K562 (cell line): Measurements from ENCODE around the gene SRRD. TPM values are rescaled to one million over a fixed set of nuclear protein-coding genes. Genes with fewer than 3 reads are reported as not detected.
A peak's percentile ranks its signal among the peaks of the same experiment; 100 is the strongest.

Experiments used
- ATAC-seq: fragments of 200-7000 bp; cut with Tn5 transposase; 3 replicates; pipeline ENCODE4 v1.9.1; 2020; ENCODE audit warnings: moderate library complexity
- BruUV-seq: library from RNA; stranded (reverse); fragments of 400-500 nt; replicated peaks from 2 replicates; lab custom pipeline; 2021; lab: Mats Ljungman, UMichigan
- CTCF ChIA-PET: fragments of 300-600 bp; formaldehyde crosslinking; extraction: SDS; loops from one replicate; lab custom pipeline; 2021; ENCODE audit warnings: low intra/inter-chr PET ratio; lab: Yijun Ruan, JAX
- POLR2A ChIA-PET: fragments of 300-600, 350-650 bp; sonication (Branson Sonifier 250); formaldehyde crosslinking; extraction: SDS; loops from one replicate; lab custom pipeline; 2021; ENCODE audit warnings: antibody characterized with exemption, inconsistent platforms; lab: Yijun Ruan, JAX
- DNase-seq, 4 experiments: peaks; one replicate each; pipeline versions ENCODE4 v3.0.0 to v3.0.0-alpha.2; 2011 to 2018; ENCODE audit warnings: low spot score in 3 of 4, mixed read lengths in 3 of 4; ENCODE audit errors: extremely low read depth in 1 of 4
- FAIRE-seq: peaks from 2 replicates; lab custom pipeline; 2011; peaks lifted over from hg19 to GRCh38; lab: Jason Lieb, UNC
- H2AFZ ChIP-seq: 2 replicates; pipeline ENCODE4 v1.6.0; 2011; ENCODE audit warnings: low read depth, low read length, control low read depth, inconsistent platforms
- H3K27ac ChIP-seq: fragments of 200-600 bp; 3 replicates; pipeline ENCODE4 v1.8.0; 2011; ENCODE audit warnings: low read depth, mild to moderate bottlenecking, control low read depth, inconsistent platforms, low read length, moderate library complexity, mixed read lengths; ENCODE audit errors: extremely low read depth
- H3K27me3 ChIP-seq, 2 experiments: fragments of 300-600 bp in 1 of 2; 2 replicates in 1 of 2; 3 replicates in 1 of 2; pipeline versions ENCODE4 v1.6.0 to v1.8.0; 2011; ENCODE audit warnings: inconsistent platforms in 2 of 2, low read length in 2 of 2, mild to moderate bottlenecking in 1 of 2, mixed read lengths in 1 of 2, moderate library complexity in 1 of 2; ENCODE audit not compliant: control insufficient read depth in 2 of 2, insufficient read depth in 2 of 2
- H3K36me3 ChIP-seq: fragments of 300-600 bp; 3 replicates; pipeline ENCODE4 v1.8.0; 2011; ENCODE audit warnings: mild to moderate bottlenecking, low read length, inconsistent platforms; ENCODE audit not compliant: control insufficient read depth, insufficient read depth
- H3K4me1 ChIP-seq, 2 experiments: fragments of 200-600 bp in 1 of 2; replicated peaks in 1 of 2; 2 replicates in 1 of 2; 3 replicates in 1 of 2; pipeline versions ENCODE4 v1.5.1 to v1.8.0; 2011; ENCODE audit warnings: inconsistent platforms in 2 of 2, low read length in 2 of 2, mild to moderate bottlenecking in 1 of 2, mixed read lengths in 1 of 2, moderate library complexity in 1 of 2; ENCODE audit not compliant: control insufficient read depth in 2 of 2, insufficient read depth in 2 of 2
- H3K4me2 ChIP-seq: 2 replicates; pipeline ENCODE4 v1.6.1; 2011; ENCODE audit warnings: low read length, control low read depth, inconsistent platforms, mixed read lengths; ENCODE audit not compliant: insufficient read depth
- H3K4me3 ChIP-seq: fragments of 200-600 bp; sonication (generic), shearing (Covaris generic); 2 replicates; pipeline ENCODE4 v1.5.1; 2016; ENCODE audit warnings: control low read depth, inconsistent platforms
- H3K79me2 ChIP-seq: fragments of 200-600 bp; 3 replicates; pipeline ENCODE4 v1.8.0; 2011; ENCODE audit warnings: low read length, inconsistent platforms; ENCODE audit not compliant: control insufficient read depth, insufficient read depth
- H3K9ac ChIP-seq, 2 experiments: 2 replicates each; pipeline versions ENCODE4 v1.6.0 to v1.6.1; 2011; ENCODE audit warnings: low read depth in 2 of 2, low read length in 2 of 2, control low read depth in 1 of 2, inconsistent platforms in 1 of 2, mild to moderate bottlenecking in 1 of 2, mixed read lengths in 1 of 2; ENCODE audit not compliant: insufficient read depth in 1 of 2
- H3K9me1 ChIP-seq: one replicate; pipeline ENCODE4 v1.6.0; 2011; ENCODE audit warnings: inconsistent platforms, mild to moderate bottlenecking, low read length, moderate library complexity; ENCODE audit not compliant: control insufficient read depth, insufficient read depth
- H3K9me3 ChIP-seq: replicated peaks from 2 replicates; pipeline ENCODE4 v1.5.1; 2011; ENCODE audit warnings: low read depth, low read length, inconsistent platforms; ENCODE audit not compliant: control insufficient read depth, insufficient read depth
- H4K20me1 ChIP-seq: replicated peaks from 2 replicates; pipeline ENCODE4 v1.6.1; 2011; ENCODE audit warnings: low read length, inconsistent platforms, mixed read lengths; ENCODE audit not compliant: control insufficient read depth, insufficient read depth
- CEBPB ChIP-seq: fragments of 450-650 bp; IDR thresholded peaks from 2 replicates; pipeline ENCODE4 v1.6.1; 2016; ENCODE audit warnings: missing genetic modification characterization, missing compliant biosample characterization
- CEBPG ChIP-seq, 3 experiments: fragments of 200-800 bp in 1 of 3; sonication (Bioruptor generic) in 1 of 3; sonication (generic) in 1 of 3; formaldehyde crosslinking in 1 of 3; IDR thresholded peaks in 2 of 3; conservative IDR thresholded peaks in 1 of 3; 2 replicates each; pipeline versions ENCODE4 v1.6.1 to v1.8.0; 2016 to 2022; ENCODE audit warnings: missing compliant biosample characterization in 2 of 3, missing genetic modification characterization in 2 of 3, mild to moderate bottlenecking in 1 of 3, missing genetic modification reagents in 1 of 3
- ETV5 ChIP-seq: sonication (generic); formaldehyde crosslinking; IDR thresholded peaks from 2 replicates; pipeline ENCODE4 v1.4.0; 2020; ENCODE audit warnings: low read depth, mild to moderate bottlenecking, missing genetic modification reagents
- FOXP1 ChIP-seq: sonication (generic); formaldehyde crosslinking; IDR thresholded peaks from 2 replicates; pipeline ENCODE4 v1.8.0; 2022; ENCODE audit warnings: mild to moderate bottlenecking, missing genetic modification reagents
- KLF13 ChIP-seq: fragments of 450-650 bp; IDR thresholded peaks from 2 replicates; pipeline ENCODE4 v1.6.1; 2016; ENCODE audit warnings: missing genetic modification characterization, low read depth, mild to moderate bottlenecking, missing compliant biosample characterization, moderate library complexity, borderline replicate concordance
- MYNN ChIP-seq, 2 experiments: sonication (generic); formaldehyde crosslinking in 1 of 2; IDR thresholded peaks; 2 replicates each; pipeline versions ENCODE4 v1.5.0 to v1.6.1; 2016 to 2020; ENCODE audit warnings: antibody characterized with exemption in 1 of 2, missing genetic modification reagents in 1 of 2
- PML ChIP-seq: IDR thresholded peaks from 2 replicates; pipeline ENCODE4 v1.6.1; 2012; ENCODE audit warnings: low read length, inconsistent platforms
- RAD21 ChIP-seq, 2 experiments: fragments of 250-450 bp in 1 of 2; fragments of 450-650 bp in 1 of 2; sonication (Bioruptor Pico) in 1 of 2; formaldehyde crosslinking in 1 of 2; IDR thresholded peaks in 1 of 2; conservative IDR thresholded peaks in 1 of 2; 2 replicates each; pipeline versions ENCODE4 v1.4.0 to v1.8.0; 2020 to 2022; ENCODE audit warnings: mild to moderate bottlenecking in 2 of 2, moderate library complexity in 1 of 2
- ZNF324 ChIP-seq: fragments of 250-450 bp; sonication (Bioruptor Pico); IDR thresholded peaks from 2 replicates; pipeline ENCODE4 v1.4.0; 2020; ENCODE audit warnings: mild to moderate bottlenecking
- ZNF583 ChIP-seq: fragments of 250-450 bp; sonication (Bioruptor Pico); IDR thresholded peaks from 2 replicates; pipeline ENCODE4 v1.4.0; 2020
- WGBS: fragments of 100-300 bp; shearing (Covaris generic); methylation state at CpG from one replicate; pipeline ENCODE4 v1.1.6; 2016; ENCODE audit warnings: low coverage, mixed read lengths; ENCODE audit not compliant: insufficient coverage; ENCODE audit errors: missing lambda C conversion rate; 5-methylcytosine and 5-hydroxymethylcytosine counted together
- in situ Hi-C: fragments of 300-500 bp; cut with MboI; formaldehyde crosslinking; loops from 4 replicates; pipeline ENCODE4 v1.15.0; 2018; ENCODE audit warnings: inconsistent platforms, mixed read lengths
- intact Hi-C: fragments of 100-400 bp; cut with micrococcal nuclease; formaldehyde crosslinking; loops from 2 replicates; pipeline ENCODE4 v1.14.2; 2022
- polyA plus RNA-seq, 8 experiments: library from polyadenylated mRNA; depleted of rRNA in 4 of 8; stranded (reverse) in 5 of 8; unstranded in 3 of 8; fragments of >200 nt; fragmentation: Nextera tagmentation in 2 of 8; fragmentation: Illumina TruSeq in 1 of 8; extraction: Ambion mirVana in 2 of 8; extraction: Trizol in 1 of 8; gene quantifications; 2 replicates each; pipeline versions ENCODE4 v1.2.1 to v1.2.3, GENCODE V29; 2011 to 2014; ENCODE audit warnings: inconsistent platforms in 1 of 8, missing spikeins in 1 of 8
- total RNA-seq, 7 experiments: library from RNA; depleted of rRNA in 6 of 7; stranded (reverse); fragments of >200 nt in 6 of 7; fragmentation: Illumina TruSeq in 2 of 7; extraction: Trizol in 2 of 7; gene quantifications; 2 replicates each; pipeline versions ENCODE4 v1.2.1 to v1.2.3, GENCODE V29; 2011 to 2021; ENCODE audit warnings: low replicate concordance in 1 of 7
- TF ChIP-seq, protein P1 (sequence below): fragments of 250-450 bp; sonication (Bioruptor Pico); IDR thresholded peaks from 2 replicates; pipeline ENCODE4 v1.4.0; 2020; ENCODE audit warnings: mild to moderate bottlenecking, moderate library complexity

SRRD gene
- total and polyA plus RNA-seq, 9 of the 15 experiments (the other 6 are each of a cell fraction or from before 2014, with no cell fraction given), result 4.9 to 59.4 (median 34.4) TPM

GRCh38 chr22:26529345-26529744 lies 45.7 kb downstream of the SRRD start:
- H2AFZ ChIP-seq, result no peak overlapping the region
- no peak for DNase-seq
- in situ Hi-C loops, result no loop called here
- FAIRE-seq, result no peak
- H3K79me2 ChIP-seq, result no peaks in the 10 kb centered on the region; the same call in 2 of the 3 replicates
- H3K27ac ChIP-seq, result no peak overlapping the region
- TF ChIP-seq RAD21 (CRISPR knock-in tag; conservative IDR thresholded peaks at IDR 0.05 in 1 of 2, IDR thresholded peaks at IDR 0.05 in 1 of 2) (no peak), PML (no peak), MYNN (IDR thresholded peaks at IDR 0.05) (no peak), MYNN (CRISPR knock-in tag; IDR thresholded peaks at IDR 0.05) (no peak), KLF13 (tag) (no peak), ZNF324 (CRISPR knock-in tag) (no peak), ZNF583 (CRISPR knock-in tag) (no peak), ETV5 (CRISPR knock-in tag) (no peak), CEBPB (tag) (peak; percentile 16; the same call in 1 of the 2 replicates), FOXP1 (no peak), CEBPG (CRISPR knock-in tag; IDR thresholded peaks at IDR 0.05) (no peak), CEBPG (tag; conservative IDR thresholded peaks at IDR 0.05 in 1 of 2, IDR thresholded peaks at IDR 0.05 in 1 of 2) (peak; percentile 34 to 40; a peak in 1 of 4 replicates)
- TF ChIP-seq, protein P1, sequence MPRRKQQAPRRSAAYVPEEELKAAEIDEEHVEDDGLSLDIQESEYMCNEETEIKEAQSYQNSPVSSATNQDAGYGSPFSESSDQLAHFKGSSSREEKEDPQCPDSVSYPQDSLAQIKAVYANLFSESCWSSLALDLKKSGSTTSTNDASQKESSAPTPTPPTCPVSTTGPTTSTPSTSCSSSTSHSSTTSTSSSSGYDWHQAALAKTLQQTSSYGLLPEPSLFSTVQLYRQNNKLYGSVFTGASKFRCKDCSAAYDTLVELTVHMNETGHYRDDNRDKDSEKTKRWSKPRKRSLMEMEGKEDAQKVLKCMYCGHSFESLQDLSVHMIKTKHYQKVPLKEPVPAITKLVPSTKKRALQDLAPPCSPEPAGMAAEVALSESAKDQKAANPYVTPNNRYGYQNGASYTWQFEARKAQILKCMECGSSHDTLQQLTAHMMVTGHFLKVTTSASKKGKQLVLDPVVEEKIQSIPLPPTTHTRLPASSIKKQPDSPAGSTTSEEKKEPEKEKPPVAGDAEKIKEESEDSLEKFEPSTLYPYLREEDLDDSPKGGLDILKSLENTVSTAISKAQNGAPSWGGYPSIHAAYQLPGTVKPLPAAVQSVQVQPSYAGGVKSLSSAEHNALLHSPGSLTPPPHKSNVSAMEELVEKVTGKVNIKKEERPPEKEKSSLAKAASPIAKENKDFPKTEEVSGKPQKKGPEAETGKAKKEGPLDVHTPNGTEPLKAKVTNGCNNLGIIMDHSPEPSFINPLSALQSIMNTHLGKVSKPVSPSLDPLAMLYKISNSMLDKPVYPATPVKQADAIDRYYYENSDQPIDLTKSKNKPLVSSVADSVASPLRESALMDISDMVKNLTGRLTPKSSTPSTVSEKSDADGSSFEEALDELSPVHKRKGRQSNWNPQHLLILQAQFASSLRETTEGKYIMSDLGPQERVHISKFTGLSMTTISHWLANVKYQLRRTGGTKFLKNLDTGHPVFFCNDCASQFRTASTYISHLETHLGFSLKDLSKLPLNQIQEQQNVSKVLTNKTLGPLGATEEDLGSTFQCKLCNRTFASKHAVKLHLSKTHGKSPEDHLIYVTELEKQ, result no peak
- TF ChIP-seq, all 486 proteins: peak for 2
- H3K36me3 ChIP-seq, result peaks cover 95% of the 10 kb centered on the region
- no peak overlapping the region for H3K4me2 ChIP-seq
- no peaks in the 10 kb centered on the region for H3K27me3 ChIP-seq
- no peak overlapping the region for H3K4me3 ChIP-seq
- ChIA-PET CTCF (no interaction called here), POLR2A (interaction anchor here (1.1 kb wide), 1 partner anchor 11 kb away, joined by 4 read pairs; no protein-coding TSS in a partner anchor)
- no peaks in the 10 kb centered on the region; a peak in 1 of 5 replicates for H3K4me1 ChIP-seq
- H3K9me1 ChIP-seq, result no peaks in the 10 kb centered on the region
- no peak for ATAC-seq
- no TSS peak for BruUV-seq
- H3K9ac ChIP-seq, result no peak overlapping the region
- H4K20me1 ChIP-seq, result no peaks in the 10 kb centered on the region
- WGBS, result 100% methylated on average over 2 of the region's 2 CpGs
- no peaks in the 10 kb centered on the region for H3K9me3 ChIP-seq
- intact Hi-C loops, result no loop called here
